ENCODE results near the gene LMCD1. TPM values are rescaled to one million over a fixed set of nuclear protein-coding genes. Genes with fewer than 3 reads are reported as not detected.

LMCD1 gene
- total and polyA plus RNA-seq, 2 donors = 7.8 to 34.7 TPM

DNA sequence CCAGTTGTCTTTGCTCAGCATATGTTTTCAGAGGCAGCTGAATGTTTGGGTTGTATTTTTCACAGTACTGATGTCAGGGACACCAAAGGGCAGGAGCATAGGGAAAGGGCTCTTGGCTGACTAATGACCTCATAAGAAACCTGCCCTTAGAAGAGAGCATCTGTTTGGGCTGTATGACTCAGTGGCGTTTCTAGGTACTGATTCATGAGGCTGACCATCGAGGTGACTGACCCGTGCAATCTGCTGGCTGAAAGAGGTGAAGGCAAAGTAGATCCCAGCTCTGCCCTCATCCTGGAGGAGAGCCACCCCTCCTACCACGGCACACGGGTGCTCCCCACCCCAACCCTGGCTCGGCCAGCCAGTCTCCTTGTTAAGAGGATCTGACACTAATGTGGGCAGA is 8.3 kb downstream of the LMCD1 start:
- no peaks in the 10 kb centered on the region for H3K9me3 ChIP-seq (ENCODE audit: control insufficient read depth in 2 of 2, insufficient read depth in 1 of 2, low read length in 1 of 2)
- no peaks in the 10 kb centered on the region for H3K36me3 ChIP-seq (ENCODE audit: control insufficient read depth in 2 of 2, insufficient read depth in 2 of 2, low read length in 1 of 2)
- WGBS = 98% methylated on average over 6 of the region's 6 CpGs
- H3K27me3 ChIP-seq (ENCODE audit: control insufficient read depth in 2 of 2, insufficient read depth in 1 of 2, low read length in 1 of 2) = no peaks in the 10 kb centered on the region
- peaks cover 0 to 18% of the 10 kb centered on the region in 2 donors for H3K4me1 ChIP-seq (ENCODE audit: control insufficient read depth in 2 of 2, insufficient read depth in 2 of 2, low read length in 2 of 2)
- no peak overlapping the region for H3K4me3 ChIP-seq (ENCODE audit: low read length in 2 of 2)
- no peak for DNase-seq (ENCODE audit: low read depth in 6 of 9, low spot score in 9 of 9)
- no peak overlapping the region for H3K27ac ChIP-seq (ENCODE audit: low read depth in 1 of 2, low read length in 1 of 2)

GRCh38 chr3:8512234-8512633 is 10.6 kb downstream of the LMCD1 start:
- no peaks in the 10 kb centered on the region for H3K36me3 ChIP-seq (ENCODE audit: control insufficient read depth in 2 of 2, insufficient read depth in 2 of 2, low read length in 1 of 2)
- no peaks in the 10 kb centered on the region for H3K9me3 ChIP-seq (ENCODE audit: control insufficient read depth in 2 of 2, insufficient read depth in 1 of 2, low read length in 1 of 2)
- H3K27ac ChIP-seq (ENCODE audit: low read depth in 1 of 2, low read length in 1 of 2) = no peak overlapping the region
- 98% methylated on average over 1 of the region's 1 CpG for WGBS
- H3K4me3 ChIP-seq (ENCODE audit: low read length in 2 of 2) = no peak overlapping the region
- peaks cover 0 to 5% of the 10 kb centered on the region in 2 donors for H3K4me1 ChIP-seq (ENCODE audit: control insufficient read depth in 2 of 2, insufficient read depth in 2 of 2, low read length in 2 of 2)
- no peak for DNase-seq (ENCODE audit: low read depth in 6 of 9, low spot score in 9 of 9)
- H3K27me3 ChIP-seq (ENCODE audit: control insufficient read depth in 2 of 2, insufficient read depth in 1 of 2, low read length in 1 of 2) = no peaks in the 10 kb centered on the region

- H3K4me1 ChIP-seq (ENCODE audit: control insufficient read depth in 2 of 2, insufficient read depth in 2 of 2, low read length in 2 of 2) = peaks cover 0 to 5% of the 10 kb centered on the region in 2 donors
- H3K36me3 ChIP-seq (ENCODE audit: control insufficient read depth in 2 of 2, insufficient read depth in 2 of 2, low read length in 1 of 2) = no peaks in the 10 kb centered on the region
- no peaks in the 10 kb centered on the region for H3K27me3 ChIP-seq (ENCODE audit: control insufficient read depth in 2 of 2, insufficient read depth in 1 of 2, low read length in 1 of 2)
- no peak for DNase-seq (ENCODE audit: low read depth in 6 of 9, low spot score in 9 of 9)
- no peaks in the 10 kb centered on the region for H3K9me3 ChIP-seq (ENCODE audit: control insufficient read depth in 2 of 2, insufficient read depth in 1 of 2, low read length in 1 of 2)
- WGBS = 85% methylated on average over 9 of the region's 9 CpGs
- H3K4me3 ChIP-seq (ENCODE audit: low read length in 2 of 2) = no peak overlapping the region
- no peak overlapping the region for H3K27ac ChIP-seq (ENCODE audit: low read depth in 1 of 2, low read length in 1 of 2)
These were observed 14.5 kb downstream of the LMCD1 start for GRCh38 chr3:8516047-8516661.

GRCh38 chr3:8516783-8517182 is 15.2 kb downstream of the LMCD1 start:
- Histone ChIP-seq H3K27ac (ENCODE audit: low read depth in 1 of 2, low read length in 1 of 2) (no peak overlapping the region), H3K36me3 (ENCODE audit: control insufficient read depth in 2 of 2, insufficient read depth in 2 of 2, low read length in 1 of 2) (no peaks in the 10 kb centered on the region), H3K4me3 (ENCODE audit: low read length in 2 of 2) (no peak overlapping the region), H3K27me3 (ENCODE audit: control insufficient read depth in 2 of 2, insufficient read depth in 1 of 2, low read length in 1 of 2) (no peaks in the 10 kb centered on the region), H3K9me3 (ENCODE audit: control insufficient read depth in 2 of 2, insufficient read depth in 1 of 2, low read length in 1 of 2) (no peaks in the 10 kb centered on the region), H3K4me1 (ENCODE audit: control insufficient read depth in 2 of 2, insufficient read depth in 2 of 2, low read length in 2 of 2) (peaks cover 0 to 5% of the 10 kb centered on the region in 2 donors)
- WGBS = 91% methylated on average over 2 of the region's 2 CpGs
- DNase-seq (ENCODE audit: low read depth in 6 of 9, low spot score in 9 of 9) = no peak

GRCh38 chr3:8517487-8517886 is 15.9 kb downstream of the LMCD1 start:
- WGBS = 46% methylated on average over 2 of the region's 2 CpGs
- Histone ChIP-seq H3K4me3 (ENCODE audit: low read length in 2 of 2) (no peak overlapping the region), H3K9me3 (ENCODE audit: control insufficient read depth in 2 of 2, insufficient read depth in 1 of 2, low read length in 1 of 2) (no peaks in the 10 kb centered on the region), H3K4me1 (ENCODE audit: control insufficient read depth in 2 of 2, insufficient read depth in 2 of 2, low read length in 2 of 2) (peaks cover 0 to 5% of the 10 kb centered on the region in 2 donors), H3K27me3 (ENCODE audit: control insufficient read depth in 2 of 2, insufficient read depth in 1 of 2, low read length in 1 of 2) (no peaks in the 10 kb centered on the region), H3K27ac (ENCODE audit: low read depth in 1 of 2, low read length in 1 of 2) (no peak overlapping the region), H3K36me3 (ENCODE audit: control insufficient read depth in 2 of 2, insufficient read depth in 2 of 2, low read length in 1 of 2) (no peaks in the 10 kb centered on the region)
- DNase-seq (ENCODE audit: low read depth in 6 of 9, low spot score in 9 of 9) = no peak

DNA sequence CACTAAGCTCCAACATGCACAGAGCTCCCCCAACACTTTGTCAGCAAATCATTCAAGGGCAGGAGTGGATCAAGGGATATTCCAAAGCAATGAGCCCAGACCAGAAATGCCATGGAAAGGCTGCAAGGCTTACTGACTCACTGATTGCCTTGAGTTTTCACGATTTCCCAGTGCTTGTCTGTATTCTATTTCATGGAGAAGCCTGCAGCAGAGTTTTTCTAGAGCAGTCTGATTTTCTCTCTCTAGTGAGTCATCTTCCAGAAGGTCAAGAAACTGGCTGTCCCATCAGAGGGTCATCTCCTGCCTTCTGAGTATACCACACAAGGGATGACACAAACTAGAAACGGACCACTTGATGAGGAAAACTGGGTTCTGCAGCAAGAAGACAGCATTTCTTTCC is 16.5 kb downstream of the LMCD1 start:
- DNase-seq (ENCODE audit: low read depth in 6 of 9, low spot score in 9 of 9) = no peak
- H3K4me1 ChIP-seq (ENCODE audit: control insufficient read depth in 2 of 2, insufficient read depth in 2 of 2, low read length in 2 of 2) = peaks cover 0 to 5% of the 10 kb centered on the region in 2 donors
- 94% methylated on average over 2 of the region's 2 CpGs for WGBS
- H3K36me3 ChIP-seq (ENCODE audit: control insufficient read depth in 2 of 2, insufficient read depth in 2 of 2, low read length in 1 of 2) = no peaks in the 10 kb centered on the region
- no peaks in the 10 kb centered on the region for H3K9me3 ChIP-seq (ENCODE audit: control insufficient read depth in 2 of 2, insufficient read depth in 1 of 2, low read length in 1 of 2)
- no peaks in the 10 kb centered on the region for H3K27me3 ChIP-seq (ENCODE audit: control insufficient read depth in 2 of 2, insufficient read depth in 1 of 2, low read length in 1 of 2)
- H3K27ac ChIP-seq (ENCODE audit: low read depth in 1 of 2, low read length in 1 of 2) = no peak overlapping the region
- H3K4me3 ChIP-seq (ENCODE audit: low read length in 2 of 2) = no peak overlapping the region

DNA sequence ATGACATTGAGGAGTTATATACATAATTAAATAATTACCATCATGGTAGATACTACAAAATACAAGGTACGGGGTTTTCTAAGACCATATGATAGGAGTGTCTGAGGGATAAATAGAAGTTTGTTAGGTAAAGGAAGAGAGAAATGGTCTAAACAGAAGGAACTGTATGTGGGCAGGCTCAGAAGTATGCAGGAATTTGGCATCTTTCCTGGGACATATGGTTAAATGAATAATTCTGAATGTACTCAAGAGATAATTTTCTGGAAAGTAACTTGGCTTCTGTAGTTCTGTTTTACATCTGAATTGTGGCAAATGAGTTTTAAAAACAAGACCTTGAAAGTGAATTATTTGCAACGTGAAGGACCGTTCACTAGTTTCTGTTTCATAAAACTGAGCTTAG is 17.5 kb downstream of the LMCD1 start:
- Histone ChIP-seq H3K4me3 (ENCODE audit: low read length in 2 of 2) (no peak overlapping the region), H3K36me3 (ENCODE audit: control insufficient read depth in 2 of 2, insufficient read depth in 2 of 2, low read length in 1 of 2) (no peaks in the 10 kb centered on the region), H3K27me3 (ENCODE audit: control insufficient read depth in 2 of 2, insufficient read depth in 1 of 2, low read length in 1 of 2) (no peaks in the 10 kb centered on the region), H3K9me3 (ENCODE audit: control insufficient read depth in 2 of 2, insufficient read depth in 1 of 2, low read length in 1 of 2) (no peaks in the 10 kb centered on the region), H3K27ac (ENCODE audit: low read depth in 1 of 2, low read length in 1 of 2) (no peak overlapping the region), H3K4me1 (ENCODE audit: control insufficient read depth in 2 of 2, insufficient read depth in 2 of 2, low read length in 2 of 2) (peaks cover 0 to 6% of the 10 kb centered on the region in 2 donors)
- DNase-seq (ENCODE audit: low read depth in 6 of 9, low spot score in 9 of 9) = no peak
- 91% methylated on average over 3 of the region's 3 CpGs for WGBS

DNA sequence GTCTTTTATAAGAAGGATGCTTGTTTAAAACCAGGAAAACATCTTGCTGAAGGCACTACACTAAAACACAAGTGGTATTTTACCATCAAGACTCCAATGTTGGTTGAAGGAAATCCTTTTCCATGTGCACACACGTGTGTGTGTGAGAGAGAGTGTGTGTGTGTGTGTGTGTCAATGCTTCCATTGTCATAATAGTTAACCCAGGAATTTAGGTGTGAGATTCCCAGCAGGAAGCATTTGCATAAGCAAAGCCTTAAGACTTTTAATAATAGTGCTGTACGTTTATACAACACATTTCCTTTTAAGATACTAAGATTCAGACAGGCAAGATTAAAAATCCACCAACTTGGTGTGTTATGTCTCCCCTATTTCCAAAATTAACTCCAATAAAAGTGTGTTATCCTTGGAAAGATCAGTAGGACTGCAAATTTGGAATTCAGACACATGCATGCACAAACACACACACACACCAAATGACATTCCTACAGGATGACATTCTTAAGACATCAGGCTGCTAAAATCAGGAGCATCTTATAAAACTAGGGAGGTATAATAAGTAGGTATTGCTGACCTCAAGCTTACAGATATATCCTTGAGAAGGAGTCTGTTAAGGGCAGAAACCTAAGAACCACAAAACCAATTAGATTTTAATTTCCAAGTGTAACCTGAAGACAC is 18.3 kb downstream of the LMCD1 start:
- H3K27ac ChIP-seq (ENCODE audit: low read depth in 1 of 2, low read length in 1 of 2) = no peak overlapping the region
- no peak for DNase-seq (ENCODE audit: low read depth in 6 of 9, low spot score in 9 of 9)
- peaks cover 0 to 7% of the 10 kb centered on the region in 2 donors for H3K4me1 ChIP-seq (ENCODE audit: control insufficient read depth in 2 of 2, insufficient read depth in 2 of 2, low read length in 2 of 2)
- no peaks in the 10 kb centered on the region for H3K36me3 ChIP-seq (ENCODE audit: control insufficient read depth in 2 of 2, insufficient read depth in 2 of 2, low read length in 1 of 2)
- no peaks in the 10 kb centered on the region for H3K9me3 ChIP-seq (ENCODE audit: control insufficient read depth in 2 of 2, insufficient read depth in 1 of 2, low read length in 1 of 2)
- H3K4me3 ChIP-seq (ENCODE audit: low read length in 2 of 2) = no peak overlapping the region
- no peaks in the 10 kb centered on the region for H3K27me3 ChIP-seq (ENCODE audit: control insufficient read depth in 2 of 2, insufficient read depth in 1 of 2, low read length in 1 of 2)
- 95% methylated on average over 2 of the region's 2 CpGs for WGBS

- no peak for DNase-seq (ENCODE audit: low read depth in 6 of 9, low spot score in 9 of 9)
- no peaks in the 10 kb centered on the region for H3K36me3 ChIP-seq (ENCODE audit: control insufficient read depth in 2 of 2, insufficient read depth in 2 of 2, low read length in 1 of 2)
- WGBS = 95% methylated on average over 9 of the region's 9 CpGs
- H3K4me3 ChIP-seq (ENCODE audit: low read length in 2 of 2) = no peak overlapping the region
- no peak overlapping the region for H3K27ac ChIP-seq (ENCODE audit: low read depth in 1 of 2, low read length in 1 of 2)
- H3K9me3 ChIP-seq (ENCODE audit: control insufficient read depth in 2 of 2, insufficient read depth in 1 of 2, low read length in 1 of 2) = no peaks in the 10 kb centered on the region
- no peaks in the 10 kb centered on the region for H3K27me3 ChIP-seq (ENCODE audit: control insufficient read depth in 2 of 2, insufficient read depth in 1 of 2, low read length in 1 of 2)
- H3K4me1 ChIP-seq (ENCODE audit: control insufficient read depth in 2 of 2, insufficient read depth in 2 of 2, low read length in 2 of 2) = peaks cover 0 to 3% of the 10 kb centered on the region in 2 donors
These were observed 19.3 kb downstream of the LMCD1 start for GRCh38 chr3:8520816-8521403.

Data from thymus (tissue), 11 donors.